ENCODE measurements around the gene CLEC4F.
A peak's percentile ranks its signal among the peaks of the same experiment; 100 is the strongest.

The CLEC4F gene

DNA sequence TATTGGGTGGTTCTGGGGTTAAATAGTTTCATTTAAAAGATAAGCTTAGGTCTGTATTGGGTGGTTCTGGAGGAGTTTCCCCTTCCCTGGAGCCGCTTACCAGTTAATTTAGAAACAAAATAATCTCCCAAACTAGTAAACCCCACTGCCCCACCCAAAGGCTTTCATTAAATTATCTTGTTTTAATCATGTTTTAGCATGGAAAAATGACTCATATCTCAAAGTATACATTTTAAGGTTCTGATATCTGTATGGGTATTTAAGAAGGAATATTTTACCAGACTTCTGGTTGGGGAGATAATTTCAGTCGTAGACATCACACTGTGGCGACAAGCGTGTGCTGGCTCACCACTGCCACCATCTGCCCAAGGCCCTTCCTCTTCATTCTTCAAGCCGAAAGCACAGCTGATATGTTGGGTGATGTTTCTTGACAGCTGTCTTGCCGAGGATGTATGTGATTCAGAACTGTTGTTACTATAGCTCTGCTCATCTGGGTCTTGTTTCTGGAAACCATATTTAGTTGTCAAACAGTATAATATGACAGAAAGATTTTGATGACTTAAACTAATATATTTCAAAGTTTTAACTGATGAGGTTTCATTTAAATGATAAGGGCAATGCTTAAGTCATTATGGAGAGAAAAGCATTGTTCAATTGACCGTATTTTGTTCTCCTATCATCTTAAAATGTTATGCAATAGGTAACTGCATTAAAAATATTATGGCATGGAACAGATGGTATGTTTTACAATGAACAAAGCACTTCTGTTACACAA, 35.1 kb downstream of the CLEC4F start:
- peak; percentile 66 for DNase-seq (ENCODE audit: low spot score)

DNA sequence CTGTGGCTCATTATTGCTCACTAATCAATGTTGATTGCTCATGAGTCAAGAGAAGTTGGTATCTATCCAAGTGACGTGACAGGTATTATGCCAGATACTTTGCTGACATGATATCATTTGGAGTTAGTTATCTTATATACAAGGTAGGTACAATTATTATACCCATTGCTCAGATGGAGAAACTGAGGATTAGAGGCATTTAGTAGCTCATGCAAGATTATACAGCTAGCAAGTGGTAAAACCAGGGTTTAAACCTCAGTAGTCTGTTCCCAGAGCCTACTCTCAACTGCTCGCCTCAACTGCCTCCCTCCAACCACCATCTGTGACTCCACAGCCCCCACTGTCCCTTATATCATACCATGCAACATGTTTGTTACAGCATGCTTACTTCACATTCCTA, 36.1 kb downstream of the CLEC4F start:
- DNase-seq (ENCODE audit: low spot score), result no peak

DNA sequence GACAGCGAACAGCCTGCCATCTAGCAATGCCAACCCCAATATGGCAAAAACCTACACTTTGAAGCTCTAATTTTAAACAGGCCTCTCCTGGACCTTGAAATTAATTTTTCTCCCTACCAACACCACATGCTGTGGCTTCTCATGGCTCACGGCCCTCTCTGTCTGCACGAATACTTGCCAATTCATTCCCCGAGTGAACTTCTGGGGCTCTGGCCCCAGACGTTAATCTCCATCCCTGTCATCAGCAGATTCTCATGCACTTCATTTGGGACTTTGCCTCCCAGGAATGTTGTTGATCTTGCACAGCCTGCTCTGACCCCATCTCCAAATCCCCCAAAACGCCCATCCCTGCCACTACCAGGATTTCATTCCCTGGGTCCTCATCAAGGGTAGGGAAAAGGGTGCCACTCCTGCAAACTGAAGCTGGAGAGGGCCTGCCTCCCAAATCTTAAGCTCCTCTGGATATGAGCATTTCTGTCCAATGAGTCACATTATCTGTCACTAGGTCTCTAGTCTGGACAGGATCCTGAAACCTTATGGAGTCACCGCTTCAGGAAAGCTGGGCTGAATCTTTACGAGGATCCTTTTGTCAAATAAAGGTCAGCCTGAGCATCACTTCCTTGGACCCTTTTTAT, 40.4 kb downstream of the CLEC4F start:
- no peak for DNase-seq (ENCODE audit: low spot score)

DNA sequence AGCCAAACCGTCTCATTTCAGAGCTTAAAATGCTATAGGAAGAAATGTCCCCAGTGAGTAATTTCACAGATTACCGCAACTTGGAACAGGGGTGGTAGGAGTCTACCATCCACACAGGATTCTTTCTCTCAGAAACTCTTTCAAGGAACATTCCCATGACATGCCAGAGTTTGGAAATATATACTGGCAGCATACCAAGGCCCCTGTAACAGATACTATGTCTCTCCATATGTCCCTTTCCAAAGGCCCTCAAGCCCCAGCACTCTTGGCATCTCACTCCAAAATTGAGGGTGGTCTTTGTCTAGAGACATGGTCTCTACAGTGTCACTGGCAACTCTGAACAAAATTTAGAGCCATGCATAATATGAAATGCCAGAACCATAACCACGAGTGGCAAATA, 40.9 kb downstream of the CLEC4F start:
- DNase-seq (ENCODE audit: low spot score), result no peak

DNA sequence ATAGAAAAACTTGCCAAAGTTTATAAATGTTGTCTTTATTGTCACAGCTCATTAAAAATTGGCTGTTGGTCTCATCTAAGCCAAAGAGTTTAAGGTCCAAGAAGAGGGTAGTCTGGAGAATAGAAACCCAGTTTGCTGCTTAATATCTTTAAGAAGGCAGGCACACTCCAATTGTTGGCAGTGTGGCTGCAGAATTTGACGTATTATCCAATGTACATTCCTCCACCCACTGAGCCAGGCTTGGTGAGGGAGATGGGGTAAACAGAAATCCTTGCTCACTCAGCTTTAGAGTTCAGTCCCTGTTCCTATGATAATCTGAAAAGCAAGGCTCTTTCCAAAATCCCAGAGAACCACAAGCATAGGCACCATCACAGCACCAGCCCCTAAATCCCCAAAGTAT, 41.7 kb downstream of the CLEC4F start:
- no peak for DNase-seq (ENCODE audit: low spot score)

DNA sequence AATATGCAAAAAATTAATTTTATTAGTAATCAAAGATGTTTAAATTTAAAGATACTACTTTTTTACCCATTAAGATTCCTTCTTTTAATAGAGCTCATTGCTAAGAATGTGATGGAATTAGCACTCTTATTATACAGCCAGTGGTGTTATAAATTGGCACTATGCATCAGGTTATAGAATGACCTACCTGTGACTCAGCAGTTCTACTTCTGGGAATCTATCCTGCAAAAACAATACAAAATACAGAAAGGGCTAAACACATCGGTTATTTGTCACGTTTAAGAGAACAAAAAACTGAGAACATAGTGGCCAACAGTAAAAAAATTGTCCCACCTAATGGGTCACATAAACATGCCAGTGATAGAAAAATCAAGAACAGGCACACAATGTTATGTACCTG, 42.9 kb downstream of the CLEC4F start:
- DNase-seq (ENCODE audit: low spot score), result no peak

- DNase-seq (ENCODE audit: low spot score), result no peak
Observed at GRCh38 chr2:70776266-70776665, 44.1 kb downstream of the CLEC4F start.

DNA sequence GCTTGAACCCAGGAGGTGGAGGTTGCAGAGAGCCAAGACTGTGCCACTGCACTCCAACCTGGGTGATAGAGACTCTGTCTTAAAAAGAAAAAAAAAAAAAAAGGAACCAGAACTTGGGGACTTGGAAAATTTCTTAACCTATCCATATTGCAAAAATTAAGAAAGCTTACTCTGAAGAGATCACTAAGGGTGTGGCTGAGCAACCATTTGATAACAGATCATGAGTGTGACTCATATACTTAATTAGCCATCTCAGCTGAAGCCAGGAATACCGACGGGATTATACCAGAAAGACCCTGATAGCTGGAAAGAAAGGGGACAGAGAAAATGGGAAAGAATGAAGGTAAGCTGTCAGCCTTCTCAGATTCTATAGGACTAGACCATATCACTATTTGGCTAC, 45.3 kb downstream of the CLEC4F start:
- peak; percentile 20 for DNase-seq (ENCODE audit: low spot score)

GRCh38 chr2:70772486-70773155, 47.8 kb downstream of the CLEC4F start:
- DNase-seq (ENCODE audit: low spot score), result peak; percentile 67

- DNase-seq (ENCODE audit: low spot score), result no peak
Observed at GRCh38 chr2:70771446-70771845, 49.0 kb downstream of the CLEC4F start.

DNA sequence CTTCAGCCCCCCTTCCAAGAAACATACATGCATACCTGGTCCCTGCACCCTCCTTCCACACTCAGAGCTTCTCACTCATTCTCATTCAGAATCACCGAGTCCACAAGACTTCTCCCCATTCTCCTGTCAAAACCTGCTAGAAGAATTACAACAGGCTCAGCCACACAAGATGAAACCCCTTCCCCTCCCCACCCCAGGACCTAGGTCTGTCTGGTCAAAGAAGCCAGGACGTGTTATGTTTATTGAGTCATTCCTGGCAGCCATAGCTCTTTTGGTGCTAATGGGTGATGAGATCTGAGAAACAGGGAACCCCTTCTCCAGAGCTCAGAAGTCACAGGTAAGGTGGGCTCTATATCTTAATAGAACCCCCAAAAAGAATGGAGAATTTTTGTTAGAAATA, 50.9 kb downstream of the CLEC4F start:
- DNase-seq (ENCODE audit: low spot score), result no peak

DNA sequence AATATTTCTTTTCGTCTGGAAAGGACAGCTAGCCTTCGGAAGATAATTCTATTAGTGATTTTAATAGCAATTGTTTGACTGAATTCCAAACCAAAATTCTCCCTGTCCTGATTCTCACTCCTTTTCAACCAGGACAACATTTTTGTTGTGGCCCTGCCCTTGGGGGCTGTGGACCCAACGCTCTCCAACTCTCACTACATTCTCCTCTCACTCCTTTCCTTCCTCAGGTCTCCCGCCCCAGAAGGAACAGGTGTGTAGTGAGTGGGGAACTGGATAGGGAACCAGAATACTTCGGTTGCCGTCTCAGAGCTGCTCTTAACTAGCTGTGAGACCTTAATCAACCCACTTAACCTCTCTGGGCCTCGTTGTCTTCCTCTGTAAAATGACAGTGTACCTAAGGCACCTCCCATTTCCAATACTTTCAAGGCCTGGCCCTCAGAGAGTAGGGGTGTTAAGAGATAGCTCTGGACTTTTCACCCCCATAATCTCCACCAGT, 51.8 kb downstream of the CLEC4F start:
- no peak for DNase-seq (ENCODE audit: low spot score)

- DNase-seq (ENCODE audit: low spot score), result no peak
Observed at GRCh38 chr2:70767699-70768589, 52.5 kb downstream of the CLEC4F start, which contains the start of gene ADD2. Gene ADD2 (minus strand): TSS chr2:70768200. CDS start chr2:70706408, 61,792 bp downstream.

DNA sequence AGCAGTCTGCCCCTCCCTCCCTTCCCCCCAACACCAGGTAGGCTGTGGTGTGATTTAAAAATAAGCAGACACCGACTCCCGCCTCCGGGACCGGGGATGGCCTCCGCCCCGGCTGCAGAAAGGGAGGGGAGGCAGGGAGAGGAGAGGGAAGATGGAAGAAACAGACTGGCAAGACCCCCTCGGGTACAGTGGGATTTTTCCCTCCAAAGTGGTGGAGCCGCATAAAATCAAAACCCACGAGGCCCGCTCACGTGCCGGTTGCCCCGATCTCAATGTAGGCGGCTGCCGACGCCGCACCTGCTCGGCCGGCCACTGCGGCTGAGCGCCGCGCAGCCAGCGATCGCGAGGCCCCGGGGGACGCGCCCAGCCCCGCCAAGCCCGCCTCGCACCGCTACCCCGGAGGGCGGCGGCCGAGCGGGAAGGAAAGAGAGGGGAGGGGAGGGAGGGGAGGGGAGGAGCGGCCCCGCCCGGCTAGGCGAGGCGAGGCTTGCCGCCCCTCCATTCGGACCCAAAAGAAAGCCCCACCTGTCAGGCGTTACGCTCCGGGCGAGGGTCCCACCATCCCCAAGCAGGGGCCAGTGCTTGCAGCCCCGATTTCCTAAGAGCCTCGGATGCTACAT, 53.2 kb downstream of the CLEC4F start:
- no peak for DNase-seq (ENCODE audit: low spot score)

DNA sequence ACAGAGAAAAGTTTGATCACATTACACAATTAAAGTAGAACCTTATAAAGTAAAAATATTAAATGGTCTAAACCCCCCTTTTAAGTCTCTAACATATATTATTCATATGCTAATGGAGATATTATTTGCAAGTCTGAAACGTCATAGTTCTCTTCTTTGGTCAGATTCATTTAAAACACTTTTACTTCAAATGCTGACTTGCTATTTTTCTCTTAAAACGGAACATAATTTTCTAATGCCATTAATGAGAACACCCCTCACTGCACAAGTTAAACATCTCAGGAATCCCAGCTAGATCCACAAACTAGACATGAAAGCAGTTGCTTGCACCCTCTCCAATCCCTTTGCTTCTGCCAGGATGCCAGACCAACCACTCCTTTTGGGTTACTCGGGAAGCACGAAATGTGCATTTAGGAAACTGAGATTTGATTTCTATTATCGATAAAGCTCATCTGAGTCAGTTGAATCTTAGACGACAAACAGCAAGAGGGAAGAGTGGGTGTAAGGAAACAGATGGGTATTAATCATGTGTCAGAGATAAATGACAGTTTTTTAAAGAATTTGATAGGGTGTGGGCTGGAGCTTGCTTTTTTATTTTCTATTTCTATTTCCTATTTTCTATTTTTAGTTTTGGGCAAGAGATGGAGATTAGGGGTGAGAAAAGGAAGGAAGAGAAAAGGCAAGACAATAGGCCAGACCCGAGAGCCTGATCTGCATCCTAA, 53.9 kb downstream of the CLEC4F start:
- no peak for DNase-seq (ENCODE audit: low spot score)

GRCh38 chr2:70765507-70765906, 54.9 kb downstream of the CLEC4F start:
- no peak for DNase-seq (ENCODE audit: low spot score)

GRCh38 chr2:70759446-70759845, 61.0 kb downstream of the CLEC4F start:
- no peak for DNase-seq (ENCODE audit: low spot score)

Measured in SW480 (cell line).